Superior temporal gyrus (tissue), 1 donor: ENCODE results near the gene PDGFA.

Experiments
- DNase-seq: peaks from one replicate; pipeline ENCODE4 v3.0.0-alpha.2; 2016; ENCODE audit errors: extremely low spot score

PDGFA gene

DNA sequence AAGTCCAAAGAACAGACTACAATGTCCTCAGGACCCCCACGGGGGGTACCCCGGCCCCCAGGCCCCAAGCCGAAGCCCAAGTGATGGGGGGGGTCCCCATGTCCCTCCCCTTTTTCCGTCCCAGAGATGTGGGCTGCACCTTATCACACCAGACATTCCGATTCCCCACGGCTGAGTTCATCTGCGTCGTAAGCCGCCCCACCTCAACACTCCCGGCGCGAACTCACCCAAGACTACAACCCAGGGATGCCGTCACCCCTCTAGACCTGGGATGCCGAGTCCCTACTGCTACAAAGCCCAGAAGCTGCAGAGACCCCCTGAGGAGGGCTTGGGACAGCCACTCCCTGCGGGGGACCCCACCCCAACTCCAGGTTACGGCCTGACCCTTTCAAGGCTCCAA is 14.5 kb downstream of the PDGFA start:
- no peak for DNase-seq

DNA sequence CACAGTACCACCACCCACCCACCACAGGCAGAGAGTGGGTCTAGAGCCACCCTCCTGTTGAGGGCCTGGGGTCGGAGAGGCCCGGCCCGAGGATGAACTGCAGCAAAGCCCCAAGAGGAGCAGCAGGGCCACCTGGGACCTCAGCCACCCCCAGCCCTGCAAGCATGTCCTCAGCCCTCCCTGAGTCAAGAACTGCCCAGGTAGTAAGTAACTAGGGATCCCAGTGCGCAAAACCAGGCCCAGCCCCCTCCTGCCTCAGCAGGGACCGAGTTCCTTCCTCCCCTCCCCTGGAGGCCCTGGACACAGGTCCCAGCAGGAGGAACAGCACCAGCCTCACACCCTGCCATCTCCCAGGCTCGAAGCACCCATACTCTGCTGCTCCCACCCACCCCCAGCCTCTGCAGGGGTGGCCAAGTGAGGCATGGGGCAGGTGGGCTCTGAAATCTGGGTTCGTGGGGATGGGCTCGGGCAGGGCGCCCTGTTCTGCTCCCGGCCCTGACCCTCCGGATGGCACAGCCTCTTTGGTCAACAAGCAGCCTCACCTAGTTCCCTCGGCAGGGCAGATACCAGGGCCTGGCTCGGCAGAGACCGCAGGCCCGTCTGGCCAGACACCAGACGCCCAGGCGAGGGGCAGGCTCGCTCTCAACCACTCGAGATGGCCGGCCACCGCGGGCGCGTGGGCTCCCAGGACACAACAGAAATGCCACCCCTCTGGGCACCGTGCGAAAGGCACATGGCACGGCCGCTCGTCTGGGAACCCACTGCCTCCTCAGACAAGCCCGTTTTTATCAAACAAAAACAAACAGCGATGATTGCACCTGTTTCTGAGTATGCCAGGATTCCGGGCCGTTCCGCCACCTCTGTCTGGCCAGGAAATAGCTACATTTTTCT is 15.2 kb downstream of the PDGFA start:
- DNase-seq = no peak

DNA sequence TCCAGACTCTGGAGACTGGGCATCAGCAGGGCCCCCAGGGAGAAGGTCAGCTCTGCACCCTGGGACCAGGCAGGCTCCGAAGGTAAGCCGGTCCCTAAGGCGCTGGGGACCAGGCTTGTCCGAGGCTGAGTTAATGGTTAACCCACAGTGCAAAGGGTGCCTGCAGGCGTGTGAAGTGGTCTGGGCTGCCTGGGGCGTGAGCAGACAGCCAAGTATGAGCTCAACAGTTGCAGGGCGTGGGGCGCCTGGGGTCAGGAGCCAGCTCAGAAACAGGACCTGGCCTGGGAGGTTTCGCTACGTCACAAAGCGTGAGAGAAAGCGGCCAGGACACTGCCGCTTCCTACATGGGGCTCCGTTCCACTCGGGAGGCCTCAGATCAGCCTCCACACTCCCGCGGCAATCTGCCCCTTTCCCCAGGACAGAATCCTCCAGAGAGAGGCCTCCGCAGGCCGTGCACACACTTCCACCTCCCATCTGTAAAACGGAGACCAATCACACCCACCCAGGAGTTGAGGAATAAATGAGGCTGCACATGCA is 16.0 kb downstream of the PDGFA start:
- DNase-seq = no peak

DNA sequence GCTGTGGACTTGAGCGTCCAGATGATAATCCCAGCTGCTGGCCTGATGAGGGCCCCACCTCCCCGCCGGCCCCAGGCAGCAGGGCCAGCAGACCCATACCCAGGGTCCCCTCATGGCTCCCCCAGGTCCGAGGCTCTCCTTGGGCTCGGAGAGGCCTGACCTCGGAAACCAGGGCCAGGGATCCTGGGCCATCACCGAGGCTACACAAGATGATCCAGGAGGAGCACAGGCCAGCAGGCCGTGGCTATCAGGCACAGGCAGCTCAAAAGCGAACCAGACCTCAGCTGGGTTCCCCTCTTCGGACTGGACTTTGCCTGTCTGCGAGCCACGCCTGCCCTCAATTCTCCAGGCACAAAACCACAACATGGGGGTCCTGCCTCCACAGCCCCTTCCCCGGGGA is 17.4 kb downstream of the PDGFA start:
- no peak for DNase-seq

DNA sequence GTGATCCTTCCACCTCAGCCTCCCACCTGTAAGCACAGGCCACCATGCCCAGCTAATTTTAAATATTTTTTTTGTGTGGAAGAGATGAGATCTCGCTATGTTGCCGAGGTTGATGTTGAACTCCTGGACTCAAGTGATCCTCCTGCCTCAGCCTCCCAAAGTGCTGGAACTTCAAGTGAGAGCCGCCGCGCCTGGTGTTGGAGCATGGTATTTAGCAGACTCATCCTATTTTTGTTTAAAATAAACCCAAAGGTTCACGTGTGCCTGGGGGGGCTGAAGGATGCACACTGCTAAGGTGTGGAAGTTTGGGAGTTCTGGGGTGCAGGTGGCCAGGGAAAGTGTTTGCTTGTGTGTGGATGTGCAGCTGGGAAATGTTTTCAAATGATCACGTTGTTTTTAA is 18.1 kb downstream of the PDGFA start:
- no peak for DNase-seq

DNA sequence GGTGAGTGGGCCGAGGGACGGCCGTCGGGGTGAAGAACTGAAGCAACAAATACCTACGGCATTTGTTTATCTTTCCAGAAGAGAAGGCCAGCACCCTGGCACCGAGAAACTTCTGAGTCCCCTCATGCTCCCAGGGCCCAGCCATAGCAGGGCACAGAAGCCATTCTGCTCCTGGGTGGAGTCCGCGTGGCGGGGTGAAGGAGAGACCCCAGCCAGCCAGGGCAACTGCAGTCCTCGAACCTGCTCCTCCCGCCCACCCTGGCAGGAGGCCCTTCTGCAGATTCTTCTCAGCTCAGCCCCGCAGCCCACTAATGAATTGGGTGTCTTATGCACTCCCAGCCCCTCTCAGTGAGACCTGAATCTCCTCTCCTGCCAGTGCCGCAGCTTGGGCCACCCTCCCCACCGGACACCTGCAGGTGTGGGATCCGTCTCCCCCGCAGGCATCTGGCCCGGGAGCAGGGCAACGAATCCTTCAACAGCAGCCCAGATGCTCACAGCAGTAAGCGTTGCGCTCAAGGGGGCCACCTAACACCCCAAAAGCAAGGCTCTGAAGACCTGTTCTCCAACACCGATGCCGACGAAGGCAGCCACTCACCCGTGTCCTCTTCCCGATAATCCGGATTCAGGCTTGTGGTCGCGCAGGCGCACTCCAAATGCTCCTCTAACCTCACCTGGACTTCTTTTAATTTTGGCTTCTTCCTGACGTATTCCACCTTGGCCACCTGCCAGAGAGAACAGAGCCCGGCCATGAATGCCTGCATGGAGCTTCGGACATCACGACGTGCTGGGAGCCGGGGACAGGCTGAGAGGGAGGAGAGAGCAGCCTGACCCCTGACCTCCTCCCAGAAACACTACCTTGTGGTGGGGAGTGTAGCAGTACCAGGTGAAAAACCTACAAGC is 18.9 kb downstream of the PDGFA start:
- DNase-seq = no peak

DNA sequence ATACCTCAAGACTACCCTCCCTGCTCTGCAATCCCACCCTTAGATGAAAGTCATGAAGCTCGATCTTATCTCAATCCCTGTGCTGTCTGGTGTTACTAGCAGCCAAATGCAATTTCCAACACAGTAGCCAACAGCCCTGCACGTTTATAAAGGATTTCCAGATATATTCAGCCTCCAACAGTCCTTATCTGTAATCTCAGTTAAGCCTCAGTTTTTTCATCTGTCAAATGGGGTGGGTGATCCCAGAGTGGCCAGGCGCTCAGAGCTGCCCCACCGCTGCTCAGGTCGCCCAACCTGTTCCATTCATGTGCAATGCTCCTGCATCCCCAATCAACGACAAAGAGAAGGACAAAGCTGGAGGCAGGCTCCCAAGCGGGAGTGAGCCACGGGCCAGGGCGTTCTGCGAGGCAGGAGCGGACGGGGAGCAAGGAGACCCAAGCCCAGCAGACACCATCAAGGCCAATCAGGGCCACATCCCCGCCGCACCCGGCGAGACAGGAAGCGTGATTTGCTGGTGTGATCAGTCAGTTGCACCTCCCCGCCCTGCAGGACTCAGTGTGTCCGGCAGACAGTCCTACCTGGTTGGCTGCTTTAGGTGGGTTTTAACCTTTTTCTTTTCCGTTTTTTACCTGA is 19.7 kb downstream of the PDGFA start:
- DNase-seq = no peak

DNA sequence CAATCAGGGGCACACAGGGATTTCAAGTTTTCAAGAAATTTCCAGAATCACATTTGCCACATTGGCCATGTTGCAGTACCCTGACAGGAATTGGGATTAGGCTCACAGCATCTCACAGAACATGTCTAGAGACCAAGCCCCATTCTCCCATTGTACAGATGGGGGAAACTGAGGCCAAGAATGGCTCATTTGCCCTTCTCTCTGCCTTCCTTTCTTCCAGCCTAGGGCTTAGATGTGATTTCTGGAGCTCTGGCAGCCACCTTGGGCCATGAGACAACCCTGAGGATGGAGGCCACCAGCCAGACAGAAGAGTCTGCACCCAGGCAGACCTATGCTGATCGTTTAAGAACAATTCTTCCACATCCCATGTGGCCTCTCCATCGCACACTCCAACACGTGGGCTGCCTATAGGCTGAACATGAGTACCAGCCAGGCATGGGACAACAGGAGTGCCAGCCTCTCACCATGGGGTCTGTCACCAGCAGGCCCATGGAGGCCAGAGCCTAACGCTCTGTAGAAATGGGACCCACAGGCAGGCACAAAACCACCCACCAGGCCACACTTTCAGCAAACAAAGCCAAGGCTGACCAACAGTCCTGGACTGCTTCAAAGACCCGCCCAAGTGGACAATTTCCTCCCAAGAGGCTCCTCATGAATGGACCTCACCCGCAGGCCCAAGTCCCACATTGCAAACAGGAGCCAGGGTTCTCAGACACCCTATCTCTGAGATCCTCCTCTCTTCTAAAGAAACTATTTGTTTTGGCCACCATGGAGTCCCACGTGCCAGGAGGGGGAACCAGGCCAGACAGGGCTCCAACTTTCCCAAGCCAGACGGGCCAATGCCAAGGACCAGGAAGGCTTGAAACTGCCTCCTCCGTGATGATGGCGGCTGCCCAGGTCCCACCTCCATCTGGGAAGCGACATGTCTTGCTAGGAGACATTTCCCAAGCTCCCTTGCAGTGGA is 20.7 kb downstream of the PDGFA start:
- no peak for DNase-seq

DNA sequence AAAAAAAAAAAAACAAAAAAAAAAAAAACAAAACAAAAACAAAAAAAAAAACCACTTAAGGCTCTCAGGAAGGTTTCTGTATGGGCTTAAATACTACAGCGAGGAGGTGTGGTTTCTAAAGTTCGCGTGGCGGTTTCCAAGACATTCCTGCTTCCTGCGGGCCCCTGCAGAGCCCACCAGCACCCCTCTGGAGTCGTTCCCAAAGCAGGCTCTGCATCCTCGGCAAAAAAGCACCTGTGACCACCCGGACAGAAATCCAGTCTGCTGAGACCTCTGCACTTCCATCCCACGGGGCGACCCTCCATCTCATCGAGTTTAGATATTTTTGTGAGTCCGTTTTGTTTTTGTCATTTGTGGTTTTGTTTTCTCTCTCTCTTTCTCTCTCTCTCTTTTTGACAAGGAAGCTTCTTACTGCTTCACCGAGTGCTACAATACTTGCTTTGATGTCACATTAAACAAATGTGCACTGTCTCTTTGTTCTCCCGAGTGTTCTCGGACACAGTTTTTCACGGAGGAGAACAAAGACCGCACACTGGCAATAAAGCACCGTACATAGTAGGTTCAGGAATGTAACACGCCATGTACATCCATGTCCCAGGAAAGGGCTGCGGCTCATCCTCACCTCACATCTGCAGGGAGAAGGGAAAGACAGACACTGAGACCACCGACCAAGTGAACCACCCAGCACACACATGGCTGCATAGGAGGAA is 21.5 kb downstream of the PDGFA start:
- DNase-seq = peak; percentile 94

DNA sequence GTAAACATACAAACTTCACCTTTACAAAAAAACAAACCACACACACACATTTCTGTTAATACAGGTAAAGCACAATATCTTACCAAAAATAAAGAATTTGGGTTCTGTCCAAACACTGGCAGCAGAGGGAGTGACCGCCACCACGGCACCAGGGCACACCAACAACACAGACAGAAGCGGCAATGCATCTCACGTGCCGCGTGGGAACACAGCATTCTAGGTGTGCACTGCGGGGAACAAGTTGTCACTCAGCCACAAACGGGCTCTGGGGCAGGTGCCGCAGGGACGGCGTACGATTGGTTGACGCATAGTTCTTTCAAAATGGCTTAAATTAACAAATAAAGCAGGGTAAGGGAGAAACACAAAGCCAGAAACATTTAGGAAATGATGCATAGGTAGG is 22.3 kb downstream of the PDGFA start:
- no peak for DNase-seq

DNA sequence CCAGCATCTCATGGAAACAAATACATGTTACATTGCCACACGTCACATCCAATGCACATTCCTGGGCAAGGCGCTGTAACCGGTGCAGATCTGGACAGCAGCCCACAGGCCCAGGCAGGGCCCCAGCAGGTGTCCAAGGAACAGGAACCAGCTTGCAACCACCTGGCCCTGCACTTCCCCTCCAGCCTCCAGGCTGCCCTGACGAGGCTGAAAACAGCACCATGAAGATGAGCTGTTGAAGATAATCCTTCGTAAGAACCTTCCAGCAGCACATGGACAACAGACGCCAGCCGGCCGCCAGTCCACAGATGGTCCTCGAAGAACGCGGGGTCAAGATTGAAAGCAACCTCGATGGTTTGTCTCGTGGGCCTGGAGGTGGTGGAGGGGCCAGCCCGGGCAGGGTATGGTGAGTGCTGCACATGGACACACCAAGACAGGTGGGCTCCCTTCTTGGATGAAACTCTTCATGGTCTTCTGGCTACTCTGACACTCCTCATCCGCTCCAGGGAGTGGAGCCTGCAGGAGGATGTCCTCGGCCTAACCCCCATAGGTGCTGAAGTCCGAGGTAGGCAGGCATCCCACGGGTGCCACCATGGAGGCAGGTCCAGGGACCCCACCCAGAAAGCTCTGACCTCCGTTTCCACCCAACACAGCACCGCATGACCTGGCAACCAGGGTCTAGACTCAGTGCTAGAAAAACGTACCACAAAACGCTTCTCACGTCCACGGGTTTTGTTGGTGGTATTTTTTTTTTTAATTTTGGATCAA is 22.9 kb downstream of the PDGFA start:
- no peak for DNase-seq

DNA sequence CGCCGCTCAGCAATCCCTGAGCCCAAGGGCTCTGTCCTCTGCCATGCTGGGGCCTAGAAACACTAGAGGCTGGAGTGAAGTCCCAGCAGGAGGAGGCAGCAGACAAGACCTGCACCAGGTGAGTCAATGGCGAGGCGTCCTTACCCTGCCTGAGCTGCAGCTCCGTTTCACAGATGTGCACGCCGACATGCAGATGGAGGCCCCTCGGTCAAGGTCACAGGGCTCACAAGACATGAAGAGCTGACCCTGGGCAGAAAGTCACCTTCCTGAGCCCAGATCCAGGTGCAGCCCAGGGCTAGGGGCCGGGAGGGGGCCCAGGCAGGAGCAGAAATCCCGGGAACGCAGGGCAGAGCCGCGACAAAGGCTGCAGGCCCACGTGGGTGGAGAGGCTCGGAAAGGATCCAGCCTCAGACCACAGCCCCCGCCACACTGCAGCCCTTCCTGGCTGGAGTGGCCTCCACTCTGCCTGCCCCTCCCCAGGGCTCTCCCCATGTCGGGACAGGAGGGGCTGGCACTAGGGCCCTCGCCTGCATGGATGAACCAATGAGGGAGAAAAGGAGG is 23.8 kb downstream of the PDGFA start:
- DNase-seq = no peak

DNA sequence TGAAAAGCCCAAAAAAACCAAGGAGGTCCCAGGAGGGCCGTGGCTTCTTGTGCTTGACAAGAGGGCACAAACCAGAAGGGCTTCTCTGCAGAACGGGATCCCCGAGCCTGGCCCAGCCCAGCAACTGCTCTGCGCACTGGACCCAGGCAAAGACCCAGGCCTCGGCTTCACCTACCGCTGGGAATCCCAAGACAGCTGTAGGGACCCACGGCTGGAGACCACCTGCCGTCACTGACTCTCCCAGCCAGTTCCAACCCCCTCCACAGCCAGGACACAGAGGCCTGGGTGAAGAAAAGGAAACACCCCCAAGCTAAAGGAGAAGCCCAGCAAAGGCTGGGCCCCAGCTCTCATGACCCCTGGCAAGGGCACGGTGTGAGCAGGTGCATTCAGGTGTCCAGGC is 24.3 kb downstream of the PDGFA start:
- no peak for DNase-seq

DNA sequence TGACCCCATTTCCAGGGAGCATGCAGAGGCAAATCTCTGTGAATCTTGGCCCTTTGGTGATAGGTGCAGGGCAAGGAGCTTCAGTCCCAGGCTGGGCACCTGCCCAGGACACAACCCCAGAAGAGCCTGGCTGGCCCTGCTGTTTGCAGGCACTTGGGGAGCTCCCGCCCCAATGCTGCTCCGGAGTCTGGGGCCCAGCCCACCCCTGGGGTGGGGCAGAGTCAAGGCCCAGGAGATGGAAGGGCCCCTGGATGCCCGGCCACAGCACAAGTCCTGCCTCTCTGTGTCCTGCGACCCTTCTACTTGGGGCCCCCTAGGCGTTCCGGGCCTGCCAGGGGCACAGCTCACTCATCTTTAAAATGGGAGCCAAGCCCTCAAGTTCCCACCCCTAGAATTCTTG is 24.7 kb downstream of the PDGFA start:
- DNase-seq = no peak

DNA sequence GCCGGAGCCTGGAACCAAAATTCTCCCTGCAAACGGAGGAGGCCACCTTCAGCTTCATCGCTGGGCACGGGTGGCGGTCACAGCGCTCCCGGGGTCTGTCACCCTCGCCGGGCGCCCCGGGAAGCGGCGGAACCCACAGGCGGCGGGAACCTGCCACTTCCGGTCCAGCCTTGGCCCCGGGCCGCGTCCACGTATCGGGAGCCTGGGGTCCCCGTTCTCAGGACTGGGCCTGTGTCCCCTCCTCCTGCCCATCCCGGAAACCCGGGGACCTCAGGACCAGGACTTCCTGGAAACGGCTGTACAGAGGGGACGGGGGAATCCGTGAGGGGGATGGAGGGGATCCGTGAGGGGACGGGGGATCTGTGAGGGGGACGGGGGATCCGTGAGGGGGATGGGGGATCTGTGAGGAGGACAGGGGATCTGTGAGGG is 25.4 kb downstream of the PDGFA start:
- DNase-seq = no peak

DNA sequence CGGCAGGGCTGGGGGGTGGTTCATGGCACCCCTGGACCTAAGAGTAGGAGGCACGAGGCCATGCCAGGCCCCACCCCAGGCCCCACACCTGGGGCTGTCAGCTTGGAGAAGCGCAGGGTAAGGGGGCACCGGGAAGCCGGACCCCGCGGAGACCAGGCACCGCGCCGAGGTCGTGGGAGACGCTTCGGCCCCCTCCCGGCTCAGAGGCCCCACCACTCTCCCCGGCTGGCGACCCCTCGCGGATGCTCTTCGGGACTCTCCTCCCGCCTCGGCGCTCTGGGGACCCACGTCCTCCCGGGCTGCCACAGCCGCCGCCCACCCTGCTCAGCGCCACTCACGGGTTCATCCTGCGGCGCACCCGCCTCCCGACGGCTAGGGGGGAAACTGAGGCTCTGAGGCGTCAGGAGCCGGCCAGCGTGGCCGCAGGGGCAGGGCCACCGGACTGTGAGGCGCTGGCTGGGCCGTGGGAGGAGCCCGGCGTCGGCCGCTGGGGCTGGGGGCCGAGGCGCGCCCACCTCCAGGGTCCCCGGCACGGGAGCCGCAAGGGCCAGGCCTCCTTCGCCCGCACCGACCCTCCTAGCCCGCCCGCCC is 25.9 kb downstream of the PDGFA start:
- DNase-seq = no peak

DNA sequence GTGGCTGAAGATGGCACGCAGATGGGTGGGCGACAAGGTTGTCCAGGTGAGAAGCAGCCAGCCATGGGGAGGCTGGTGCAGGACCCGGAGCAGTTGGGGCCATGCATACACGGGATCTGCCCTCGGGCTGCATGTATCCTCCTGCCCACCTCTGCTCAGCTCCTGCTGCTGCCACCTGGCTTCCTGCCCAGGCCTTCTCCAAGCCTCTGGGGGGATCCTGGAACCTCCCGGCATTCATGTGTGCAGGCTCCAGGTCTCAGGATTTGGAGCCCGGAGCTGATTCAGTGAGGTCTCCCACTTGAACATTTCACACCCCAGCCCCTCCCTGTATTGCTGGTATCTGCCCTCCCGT is 27.0 kb downstream of the PDGFA start:
- DNase-seq = no peak

DNA sequence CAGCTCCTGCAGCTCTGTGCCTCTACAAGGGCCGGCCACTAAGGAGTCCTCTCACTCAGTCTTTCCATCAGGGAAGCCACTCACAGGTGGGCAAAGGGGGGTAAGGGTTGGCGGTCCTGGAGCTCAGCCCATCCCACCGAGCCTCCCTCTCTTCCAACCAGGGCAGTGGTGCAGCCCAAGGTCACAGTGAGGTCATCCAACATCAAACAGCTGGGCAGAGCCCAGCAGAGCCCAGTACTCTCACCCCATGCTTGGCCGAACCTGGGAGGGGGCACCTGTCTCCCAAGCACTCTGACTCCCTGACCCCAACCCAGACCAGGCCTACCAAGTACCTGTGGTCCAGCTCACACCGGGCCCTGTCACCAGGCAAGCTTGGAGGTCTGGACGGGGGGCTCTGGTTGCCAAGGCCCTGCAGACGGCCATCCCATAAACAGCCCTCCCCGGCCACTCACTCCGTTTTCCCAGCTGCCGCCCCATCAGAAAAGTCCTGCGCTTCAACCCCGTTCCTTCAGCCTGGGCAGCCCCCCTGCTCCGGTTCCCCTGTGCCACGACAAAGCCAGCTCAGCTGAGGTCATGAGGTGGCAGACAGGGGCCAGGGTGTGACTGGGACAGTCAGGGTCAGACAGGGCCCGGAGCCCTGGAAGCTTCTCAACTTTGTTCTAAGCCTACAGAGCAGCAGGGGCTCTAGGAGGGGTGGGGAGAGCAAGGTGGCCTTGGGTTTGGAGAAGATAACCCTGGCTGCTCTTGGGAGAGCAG is 27.5 kb downstream of the PDGFA start:
- DNase-seq = no peak
